NT2/D1 (cell line): Measurements from ENCODE around the gene HRH4.

ENCODE experiments used
- SUZ12 ChIP-seq: IDR thresholded peaks from 2 replicates; pipeline ENCODE4 v1.6.1; 2011; ENCODE audit not compliant: insufficient read length, insufficient read depth; ENCODE audit errors: extremely low read depth
- ZNF274 ChIP-seq: IDR thresholded peaks from 2 replicates; pipeline ENCODE4 v1.6.1; 2011; ENCODE audit warnings: mild to moderate bottlenecking, low read depth, low read length

- no peak for TF ChIP-seq SUZ12
- no peak for TF ChIP-seq ZNF274
Observed at GRCh38 chr18:24426398-24427294, 33.8 kb upstream of the HRH4 start, which contains the start of gene IMPACT.
